ENCODE results near the gene SLC24A1. TPM values are rescaled to one million over a fixed set of nuclear protein-coding genes. Genes with fewer than 3 reads are reported as not detected.
A peak's percentile ranks its signal among the peaks of the same experiment; 100 is the strongest.

SLC24A1 gene
- polyA plus RNA-seq, 3 donors from 2014 or later = 0.83 to 4.1 TPM; not detected in 1

GRCh38 chr15:65650312-65651041 is 28.7 kb downstream of the SLC24A1 start:
- Mint-ChIP-seq H3K27me3 (ENCODE audit: low read depth in 3 of 3) (peaks cover 0 to 8% (median 0%) of the 10 kb centered on the region in 3 donors), H3K36me3 (peaks cover 11 to 22% (median 11%) of the 10 kb centered on the region in 3 donors)

GRCh38 chr15:65651042-65651322 is 29.2 kb downstream of the SLC24A1 start:
- peaks cover 13 to 22% (median 16%) of the 10 kb centered on the region in 3 donors for H3K36me3 Mint-ChIP-seq
- peaks cover 0 to 2% of the 10 kb centered on the region in 2 donors for H3K4me1 Mint-ChIP-seq
- no peaks in the 10 kb centered on the region for H3K9me3 Mint-ChIP-seq
- no peak overlapping the region for H3K27ac Mint-ChIP-seq
- H3K27me3 Mint-ChIP-seq (ENCODE audit: low read depth in 3 of 3) = peaks cover 0 to 8% (median 0%) of the 10 kb centered on the region in 3 donors
- H3K4me3 Mint-ChIP-seq = no peak overlapping the region
- DNase-seq = no peak

More at GRCh38 chr15:65650312-65651041, 28.7 kb downstream of the SLC24A1 start:
- H3K4me1 Mint-ChIP-seq = peaks cover 0 to 2% of the 10 kb centered on the region in 2 donors
- DNase-seq = no peak
- H3K4me3 Mint-ChIP-seq = no peak overlapping the region
- H3K9me3 Mint-ChIP-seq = no peaks in the 10 kb centered on the region
- H3K27ac Mint-ChIP-seq = peak overlapping the region in 5 of 6 donors; percentile 33 to 77 (median 69)

GRCh38 chr15:65651831-65652749 is 30.4 kb downstream of the SLC24A1 start:
- no peak overlapping the region for H3K4me3 Mint-ChIP-seq

GRCh38 chr15:65653341-65653740 is 31.6 kb downstream of the SLC24A1 start:
- peaks cover 13 to 22% (median 18%) of the 10 kb centered on the region in 3 donors for H3K36me3 Mint-ChIP-seq
- no peak overlapping the region for H3K4me3 Mint-ChIP-seq
- H3K27ac Mint-ChIP-seq = peak overlapping the region in 3 of 6 donors; percentile 62 to 71 (median 67)

More at GRCh38 chr15:65651831-65652749, 30.4 kb downstream of the SLC24A1 start:
- Mint-ChIP-seq H3K9me3 (no peaks in the 10 kb centered on the region), H3K27ac (peak overlapping the region in 4 of 6 donors; percentile 7 to 63 (median 26)), H3K36me3 (peaks cover 13 to 22% (median 18%) of the 10 kb centered on the region in 3 donors), H3K27me3 (ENCODE audit: low read depth in 3 of 3) (peaks cover 0 to 8% (median 0%) of the 10 kb centered on the region in 3 donors), H3K4me1 (peaks cover 0 to 2% of the 10 kb centered on the region in 2 donors)
- no peak for DNase-seq

GRCh38 chr15:65653801-65654521 is 32.2 kb downstream of the SLC24A1 start:
- H3K27ac Mint-ChIP-seq = peak overlapping the region in 5 of 6 donors; percentile 1 to 71 (median 8)
- H3K36me3 Mint-ChIP-seq = peaks cover 13 to 26% (median 18%) of the 10 kb centered on the region in 3 donors
- peaks cover 0 to 2% of the 10 kb centered on the region in 2 donors for H3K4me1 Mint-ChIP-seq
- H3K4me3 Mint-ChIP-seq = no peak overlapping the region
- no peak for DNase-seq
- no peaks in the 10 kb centered on the region for H3K9me3 Mint-ChIP-seq
- H3K27me3 Mint-ChIP-seq (ENCODE audit: low read depth in 3 of 3) = peaks cover 0 to 8% (median 0%) of the 10 kb centered on the region in 3 donors

More at GRCh38 chr15:65653341-65653740, 31.6 kb downstream of the SLC24A1 start:
- no peak for DNase-seq
- H3K4me1 Mint-ChIP-seq = peaks cover 0 to 2% of the 10 kb centered on the region in 2 donors
- no peaks in the 10 kb centered on the region for H3K9me3 Mint-ChIP-seq
- peaks cover 0 to 8% (median 0%) of the 10 kb centered on the region in 3 donors for H3K27me3 Mint-ChIP-seq (ENCODE audit: low read depth in 3 of 3)

GRCh38 chr15:65655026-65655425 is 33.3 kb downstream of the SLC24A1 start:
- no peak for DNase-seq
- Mint-ChIP-seq H3K27ac (no peak overlapping the region), H3K4me1 (peaks cover 0 to 2% of the 10 kb centered on the region in 2 donors), H3K36me3 (peaks cover 10 to 26% (median 19%) of the 10 kb centered on the region in 3 donors), H3K4me3 (no peak overlapping the region), H3K9me3 (no peaks in the 10 kb centered on the region), H3K27me3 (ENCODE audit: low read depth in 3 of 3) (peaks cover 0 to 5% (median 0%) of the 10 kb centered on the region in 3 donors)

GRCh38 chr15:65655457-65655856 is 33.7 kb downstream of the SLC24A1 start:
- H3K27me3 Mint-ChIP-seq (ENCODE audit: low read depth in 3 of 3) = peaks cover 0 to 4% (median 0%) of the 10 kb centered on the region in 3 donors
- peaks cover 0 to 2% of the 10 kb centered on the region in 2 donors for H3K4me1 Mint-ChIP-seq
- H3K27ac Mint-ChIP-seq = no peak overlapping the region
- H3K9me3 Mint-ChIP-seq = no peaks in the 10 kb centered on the region
- H3K36me3 Mint-ChIP-seq = peaks cover 9 to 26% (median 22%) of the 10 kb centered on the region in 3 donors
- H3K4me3 Mint-ChIP-seq = no peak overlapping the region
- no peak for DNase-seq

GRCh38 chr15:65659502-65660052 is 37.8 kb downstream of the SLC24A1 start:
- peak overlapping the region in 2 of 6 donors; percentile 11 to 60 for H3K27ac Mint-ChIP-seq
- no peak for DNase-seq
- no peaks in the 10 kb centered on the region for H3K9me3 Mint-ChIP-seq
- no peaks in the 10 kb centered on the region for H3K4me1 Mint-ChIP-seq
- H3K4me3 Mint-ChIP-seq = no peak overlapping the region
- no peaks in the 10 kb centered on the region for H3K27me3 Mint-ChIP-seq (ENCODE audit: low read depth in 3 of 3)
- peaks cover 15 to 26% (median 16%) of the 10 kb centered on the region in 3 donors for H3K36me3 Mint-ChIP-seq

- H3K4me1 Mint-ChIP-seq = no peaks in the 10 kb centered on the region
- H3K36me3 Mint-ChIP-seq = peaks cover 10 to 26% (median 20%) of the 10 kb centered on the region in 3 donors
- H3K4me3 Mint-ChIP-seq = no peak overlapping the region
- no peak overlapping the region for H3K27ac Mint-ChIP-seq
- DNase-seq = no peak
- H3K9me3 Mint-ChIP-seq = no peaks in the 10 kb centered on the region
- no peaks in the 10 kb centered on the region for H3K27me3 Mint-ChIP-seq (ENCODE audit: low read depth in 3 of 3)
These were observed 39.2 kb downstream of the SLC24A1 start for GRCh38 chr15:65660927-65661326.

- no peaks in the 10 kb centered on the region for H3K9me3 Mint-ChIP-seq
- H3K27me3 Mint-ChIP-seq (ENCODE audit: low read depth in 3 of 3) = no peaks in the 10 kb centered on the region
- no peak overlapping the region for H3K4me3 Mint-ChIP-seq
- no peaks in the 10 kb centered on the region for H3K4me1 Mint-ChIP-seq
- DNase-seq = no peak
- peaks cover 10 to 28% (median 17%) of the 10 kb centered on the region in 3 donors for H3K36me3 Mint-ChIP-seq
- H3K27ac Mint-ChIP-seq = no peak overlapping the region
These were observed 41.8 kb downstream of the SLC24A1 start for GRCh38 chr15:65663521-65663920.

GRCh38 chr15:65666257-65666656 is 44.5 kb downstream of the SLC24A1 start:
- Mint-ChIP-seq H3K27ac (no peak overlapping the region), H3K4me1 (no peaks in the 10 kb centered on the region), H3K4me3 (no peak overlapping the region)

GRCh38 chr15:65675551-65675950 is 53.8 kb downstream of the SLC24A1 start:
- H3K9me3 Mint-ChIP-seq = no peaks in the 10 kb centered on the region
- H3K27me3 Mint-ChIP-seq (ENCODE audit: low read depth in 3 of 3) = peaks cover 0 to 2% (median 0%) of the 10 kb centered on the region in 3 donors
- H3K27ac Mint-ChIP-seq = peak overlapping the region in 2 of 6 donors; percentile 2 to 15
- H3K4me3 Mint-ChIP-seq = no peak overlapping the region
- peaks cover under 1 to 20% (median 9%) of the 10 kb centered on the region in 3 donors for H3K36me3 Mint-ChIP-seq
- no peaks in the 10 kb centered on the region for H3K4me1 Mint-ChIP-seq
- DNase-seq = no peak

More at GRCh38 chr15:65666257-65666656, 44.5 kb downstream of the SLC24A1 start:
- Mint-ChIP-seq H3K9me3 (no peaks in the 10 kb centered on the region), H3K27me3 (ENCODE audit: low read depth in 3 of 3) (no peaks in the 10 kb centered on the region), H3K36me3 (peaks cover 22 to 42% (median 23%) of the 10 kb centered on the region in 3 donors)
- DNase-seq = no peak

- Mint-ChIP-seq H3K27ac (no peak overlapping the region), H3K4me3 (no peak overlapping the region), H3K36me3 (peaks cover 0 to 16% (median 5%) of the 10 kb centered on the region in 3 donors), H3K27me3 (ENCODE audit: low read depth in 3 of 3) (peaks cover 0 to 2% (median 0%) of the 10 kb centered on the region in 3 donors), H3K9me3 (no peaks in the 10 kb centered on the region), H3K4me1 (no peaks in the 10 kb centered on the region)
- DNase-seq = no peak
These were observed 54.4 kb downstream of the SLC24A1 start for GRCh38 chr15:65676123-65676522.
